OCI-M2 (cell line): ENCODE results near the gene YJU2.
"Not testable (repeated sequence)": the region's sequence is repeated elsewhere in the genome, so short reads cannot be mapped to it uniquely, and the experiment has no call there.

Experiments
- DNase-seq: peaks from one replicate; lab custom pipeline; 2025; ENCODE audit not compliant: unreplicated experiment; lab: John Stamatoyannopoulos, UW

The YJU2 gene

DNA sequence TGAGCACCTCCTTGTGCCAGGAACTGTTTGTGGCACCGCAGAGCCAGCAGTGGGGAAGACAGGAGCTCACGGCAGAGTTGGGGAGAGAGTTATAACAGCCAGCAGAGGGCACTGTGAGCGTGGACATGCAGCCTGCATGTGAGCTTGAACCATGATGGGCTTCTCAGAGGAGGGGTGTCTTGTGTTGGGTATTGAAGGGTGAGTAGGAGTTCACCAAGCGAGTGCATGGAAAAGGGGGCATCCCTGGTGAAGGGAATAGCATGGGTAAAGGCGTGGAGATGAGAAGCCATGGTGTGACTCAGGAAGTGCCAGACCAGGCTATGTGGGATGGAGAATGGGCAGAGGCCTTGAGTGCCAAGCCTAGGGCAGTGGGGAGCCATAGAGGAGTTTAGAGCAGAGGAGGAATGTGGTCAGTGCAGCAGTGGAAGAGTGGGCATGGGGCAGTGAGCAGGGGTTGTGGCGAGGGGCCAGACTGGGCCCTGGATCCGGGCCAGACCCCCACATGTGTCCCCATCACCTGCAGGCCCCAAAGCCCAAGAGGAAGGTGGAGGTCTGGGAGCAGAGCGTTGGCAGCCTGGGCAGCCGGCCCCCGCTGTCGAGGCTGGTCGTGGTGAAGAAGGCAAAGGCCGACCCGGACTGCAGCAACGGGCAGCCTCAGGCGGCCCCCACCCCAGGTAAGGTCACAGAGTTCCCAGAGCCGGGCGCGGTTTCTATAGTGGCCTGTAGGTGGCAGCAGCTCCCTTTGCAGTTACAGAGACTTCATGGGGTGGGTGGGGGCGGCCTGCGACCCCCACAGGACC lies 20.4 kb downstream of the YJU2 start:
- DNase-seq: no peak

DNA sequence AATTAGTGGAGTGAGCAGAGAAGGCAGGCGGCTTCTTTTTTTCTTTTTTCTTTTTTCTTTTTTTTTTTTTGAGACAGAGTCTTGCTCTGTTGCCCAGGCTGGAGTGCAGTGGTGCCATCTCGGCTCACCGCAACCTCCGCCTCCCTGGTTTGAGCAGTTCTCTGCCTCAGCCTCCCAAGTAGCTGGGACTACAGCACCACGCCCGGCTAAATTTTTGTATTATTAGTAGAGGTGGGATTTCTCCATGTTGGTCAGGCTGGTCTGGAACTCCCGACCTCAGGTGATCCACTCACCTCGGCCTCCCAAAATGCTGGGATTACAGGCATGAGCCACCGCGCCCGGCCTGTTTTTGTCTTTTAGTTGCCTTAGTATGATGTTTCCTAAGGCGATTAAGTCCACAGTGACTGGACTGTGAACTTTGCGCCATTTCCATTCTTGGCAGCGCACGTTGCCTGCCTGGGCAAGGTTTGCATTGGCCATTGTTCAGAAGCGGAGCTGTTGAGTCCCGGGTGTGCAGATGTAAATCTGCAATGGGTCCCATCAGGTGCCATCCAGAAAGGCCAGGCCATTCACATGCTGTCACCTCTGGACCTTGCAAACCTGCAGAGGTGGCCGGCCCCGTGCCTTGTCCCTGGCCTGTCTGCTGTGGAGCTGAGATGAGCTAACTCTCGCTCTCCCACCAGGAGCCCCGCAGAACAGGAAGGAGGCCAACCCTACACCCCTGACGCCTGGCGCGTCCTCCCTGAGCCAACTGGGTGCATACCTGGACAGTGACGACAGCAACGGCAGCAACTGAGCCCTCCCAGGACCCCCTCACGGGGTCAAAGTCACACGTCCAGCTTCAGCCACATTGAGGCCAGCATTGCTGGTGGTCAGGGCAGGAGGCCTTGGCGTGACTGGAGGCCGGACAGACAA lies 21.3 kb downstream of the YJU2 start:
- no peak for DNase-seq

DNA sequence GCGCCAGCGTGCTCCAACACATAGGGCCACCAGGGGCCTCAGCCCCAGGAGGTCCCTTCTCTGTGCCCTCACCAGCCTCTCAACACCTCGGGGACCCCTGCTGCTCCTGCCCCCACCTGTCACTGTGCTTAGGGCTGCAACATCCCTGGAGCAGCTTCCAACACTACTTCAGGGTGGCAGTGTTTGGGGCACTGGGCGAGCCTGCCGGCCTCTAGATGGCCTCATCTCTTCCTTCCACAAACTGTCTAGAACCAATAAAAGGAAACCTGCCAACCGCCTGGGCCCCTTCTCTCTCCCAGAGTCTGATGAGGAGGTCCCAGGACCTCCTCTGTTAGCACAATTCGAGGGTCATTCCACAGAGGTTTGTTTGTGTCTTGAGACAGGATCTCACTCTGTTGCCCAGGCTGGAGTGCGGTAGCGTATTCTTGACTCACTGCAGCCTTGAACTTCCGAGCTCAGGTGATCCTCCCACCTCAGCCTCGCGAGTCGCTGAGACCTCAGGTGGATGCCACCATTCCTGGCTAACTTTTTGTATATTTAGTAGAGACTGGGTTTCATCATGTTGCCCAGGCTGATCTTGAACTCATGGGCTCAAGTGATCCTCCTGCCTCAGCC lies 22.0 kb downstream of the YJU2 start:
- no peak for DNase-seq

GRCh38 chr19:4272894-4273293 lies 26.0 kb downstream of the YJU2 start:
- no peak for DNase-seq

GRCh38 chr19:4274321-4274686 lies 27.4 kb downstream of the YJU2 start:
- not testable (repeated sequence) for DNase-seq

- no peak for DNase-seq
Observed at GRCh38 chr19:4277191-4277696, 30.4 kb downstream of the YJU2 start.

GRCh38 chr19:4278010-4278409 lies 31.1 kb downstream of the YJU2 start:
- DNase-seq: no peak

GRCh38 chr19:4278419-4279266 lies 31.8 kb downstream of the YJU2 start, which contains the start of gene SHD:
SHD (plus strand) TSS chr19:4279266; CDS start chr19:4280064, 798 bp downstream.
- no peak for DNase-seq

- no peak for DNase-seq
Observed at GRCh38 chr19:4279267-4279529, 32.3 kb downstream of the YJU2 start.

DNA sequence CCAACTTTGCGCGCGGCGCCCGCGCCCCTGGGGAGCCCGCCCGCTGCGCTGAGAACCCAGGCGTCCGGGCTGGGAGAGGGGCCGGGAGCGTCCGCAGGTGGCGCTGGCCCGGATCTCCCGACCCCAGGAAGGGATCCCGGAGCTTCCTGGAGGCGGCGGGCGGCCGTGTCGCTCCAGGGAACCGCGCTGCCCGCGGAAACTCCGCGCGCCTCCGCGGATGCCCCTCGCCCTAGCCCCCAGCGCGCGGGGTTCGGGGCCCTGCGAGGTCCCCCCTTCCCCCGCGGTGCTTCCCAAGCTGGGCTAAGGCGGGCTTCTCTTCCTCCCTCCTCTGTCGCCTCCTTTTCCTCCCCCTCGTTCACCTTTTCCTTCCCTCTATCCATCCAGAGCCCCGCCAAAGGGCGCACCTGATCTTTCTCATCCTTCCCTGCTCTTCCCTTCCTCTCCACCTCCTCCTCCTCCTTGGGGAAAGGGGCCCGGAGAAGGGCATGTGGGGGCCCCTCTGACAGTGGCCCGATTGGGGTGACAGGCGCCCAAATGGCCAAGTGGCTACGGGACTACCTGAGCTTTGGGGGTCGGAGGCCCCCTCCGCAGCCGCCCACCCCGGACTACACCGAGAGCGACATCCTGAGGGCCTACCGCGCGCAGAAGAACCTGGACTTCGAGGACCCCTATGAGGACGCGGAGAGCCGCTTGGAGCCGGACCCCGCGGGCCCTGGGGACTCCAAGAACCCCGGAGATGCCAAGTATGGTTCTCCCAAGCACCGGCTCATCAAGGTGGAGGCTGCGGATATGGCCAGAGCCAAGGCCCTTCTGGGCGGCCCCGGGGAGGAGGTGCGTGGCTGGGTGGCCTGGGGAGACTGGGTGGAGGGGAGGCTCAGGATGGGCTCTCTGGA lies 32.9 kb downstream of the YJU2 start:
- DNase-seq: no peak

DNA sequence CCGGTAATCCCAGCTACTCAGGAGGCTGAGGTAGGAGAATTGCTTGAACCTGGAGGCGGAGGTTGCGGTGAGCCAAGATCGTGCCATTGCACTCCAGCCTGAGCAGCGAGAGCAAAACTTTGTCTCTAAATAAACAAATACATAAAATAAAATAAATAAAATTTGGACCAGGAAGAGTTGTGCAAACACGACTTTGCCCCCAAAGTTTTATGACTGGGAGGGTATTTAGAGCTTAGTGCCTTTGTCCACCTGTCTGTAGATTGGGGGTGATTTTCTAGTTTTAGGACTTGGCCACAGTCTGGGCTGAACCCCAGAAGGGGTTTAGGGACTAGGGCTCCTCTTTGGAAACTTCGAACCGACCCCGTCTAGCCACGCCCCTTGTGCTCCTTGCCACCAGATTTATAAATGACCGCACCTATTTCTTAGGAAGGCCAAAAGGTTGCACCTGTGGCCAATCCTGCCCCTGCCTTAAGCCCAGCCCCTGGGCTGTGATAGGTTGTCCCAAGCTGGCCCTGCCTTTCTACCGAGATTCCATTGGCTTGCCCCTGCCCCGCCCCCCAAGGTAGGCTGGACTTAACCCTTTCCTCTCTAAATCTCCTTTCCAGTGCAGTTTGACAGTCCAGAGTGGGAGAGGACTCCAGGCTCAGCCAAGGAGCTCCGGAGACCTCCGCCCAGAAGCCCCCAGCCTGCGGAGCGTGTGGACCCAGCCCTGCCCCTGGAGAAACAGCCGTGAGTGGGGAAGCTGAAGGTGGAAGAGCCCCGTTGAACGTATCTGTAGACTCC lies 37.5 kb downstream of the YJU2 start:
- DNase-seq: no peak

DNA sequence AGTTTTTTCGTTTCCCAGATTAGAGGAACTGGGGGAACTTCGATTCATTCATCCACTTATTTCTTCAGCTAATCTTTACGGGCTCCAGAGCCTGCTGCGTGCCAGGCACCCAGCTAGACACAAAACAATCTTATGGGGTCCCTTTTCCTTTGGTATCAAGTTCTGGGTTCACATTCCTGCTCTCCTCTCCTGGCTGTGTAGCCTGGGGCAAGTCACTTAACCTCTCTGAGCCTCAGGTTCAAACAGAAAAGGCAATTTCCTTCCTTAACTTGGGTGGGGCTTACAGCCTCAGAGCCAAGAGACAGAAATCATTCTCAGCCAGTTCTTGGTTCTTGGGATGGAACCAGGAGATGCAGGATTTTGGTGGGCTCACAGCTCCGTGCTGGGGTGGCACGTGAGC lies 38.1 kb downstream of the YJU2 start:
- DNase-seq: no peak

DNA sequence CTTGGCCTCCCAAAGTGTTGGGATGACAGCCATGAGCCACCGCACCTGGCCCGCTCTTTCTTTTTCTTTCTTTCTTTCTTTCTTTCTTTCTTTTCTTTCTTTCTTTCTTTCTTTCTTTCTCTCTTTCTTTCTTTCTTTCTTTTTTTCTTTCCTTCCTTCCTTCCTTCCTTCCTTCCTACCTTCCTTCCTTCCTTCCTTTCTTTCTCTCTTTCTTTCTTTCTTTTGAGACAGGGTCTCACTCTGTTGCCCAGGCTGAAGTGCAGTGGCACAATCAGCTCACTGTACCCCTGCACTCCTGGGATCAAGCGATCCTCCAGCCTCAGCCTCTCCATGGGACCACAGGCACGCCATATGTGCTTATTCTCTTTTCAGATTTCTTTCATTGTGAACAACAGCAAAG lies 39.3 kb downstream of the YJU2 start:
- not testable (repeated sequence) for DNase-seq

GRCh38 chr19:4288091-4288777 lies 41.4 kb downstream of the YJU2 start:
- DNase-seq: no peak

DNA sequence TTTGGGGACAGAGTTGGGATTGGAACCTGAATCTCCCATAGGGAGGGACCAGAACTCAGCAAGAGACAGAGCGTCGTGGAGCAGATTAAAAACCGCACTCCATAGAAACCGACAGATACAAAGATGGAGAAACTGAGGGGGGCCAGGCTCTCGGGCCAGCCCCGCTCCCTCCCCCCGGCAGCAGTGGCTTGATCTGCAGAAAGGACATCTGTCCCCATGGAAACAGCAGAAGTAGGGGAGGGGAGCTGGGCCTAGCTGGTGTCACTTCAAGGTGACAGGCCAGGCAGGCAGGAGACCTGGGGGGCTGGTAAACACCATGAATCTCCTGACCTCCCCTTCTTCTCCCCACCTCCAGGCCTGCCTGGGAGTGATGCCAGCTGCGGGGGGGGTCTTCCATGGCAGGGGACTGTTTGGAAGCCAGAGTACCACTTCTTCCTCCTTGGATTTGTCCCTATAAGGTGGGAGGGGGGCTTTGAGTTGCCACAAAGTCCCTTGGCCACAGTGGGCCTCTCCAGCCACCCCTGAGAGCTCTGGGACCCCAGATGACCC lies 44.4 kb downstream of the YJU2 start:
- no peak for DNase-seq

DNA sequence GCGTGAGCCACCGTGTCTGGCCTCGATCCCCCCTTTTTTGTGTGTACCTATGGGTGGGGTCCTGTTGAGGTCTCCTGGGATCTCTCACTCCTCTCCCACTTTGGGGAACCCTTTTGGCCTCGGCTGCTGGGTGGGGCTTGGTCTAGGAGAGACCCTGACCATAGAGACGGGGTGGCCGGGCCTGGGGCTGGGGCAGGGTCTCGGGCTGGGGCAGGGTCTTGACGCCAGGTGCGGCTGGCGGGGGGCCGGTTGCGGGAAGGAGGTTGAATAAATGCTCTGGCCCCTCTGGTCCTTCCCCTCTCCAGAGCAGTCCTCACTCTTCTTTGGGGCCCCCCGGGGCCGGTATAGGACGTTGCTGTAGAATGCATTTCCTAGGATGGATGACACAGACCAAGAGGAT lies 45.6 kb downstream of the YJU2 start:
- no peak for DNase-seq

- DNase-seq: no peak
Observed at GRCh38 chr19:4294389-4294788, 47.5 kb downstream of the YJU2 start.
